ENCODE results near the gene OR8B2. TPM values are rescaled to one million over a fixed set of nuclear protein-coding genes. Genes with fewer than 3 reads are reported as not detected.

Gene OR8B2
- total RNA-seq, 1 experiment from 2014 or later, result not detected

- H3K36me3 ChIP-seq (ENCODE audit: control insufficient read depth in 1 of 2, insufficient read depth in 2 of 2, low read length in 2 of 2), result no peaks in the 10 kb centered on the region
- no peaks in the 10 kb centered on the region for H4K20me1 ChIP-seq (ENCODE audit: insufficient read depth)
- CTCF ChIA-PET, result no interaction called here
- DNase-seq (ENCODE audit: low read depth, low spot score), result no peak
- no peak overlapping the region for H3K4me2 ChIP-seq (ENCODE audit: low read length)
- RAD21 ChIA-PET (ENCODE audit: low non-redundant PET in 1 of 2, low total read pairs in 2 of 2, uncharacterized antibody in 2 of 2, unreplicated experiment in 2 of 2), result no interaction called here
- H3K9me3 ChIP-seq (ENCODE audit: control insufficient read depth in 1 of 2, insufficient read depth in 1 of 2, low read depth in 1 of 2, low read length in 2 of 2), result no peaks in the 10 kb centered on the region
- H3K4me1 ChIP-seq (ENCODE audit: control insufficient read depth in 1 of 2, insufficient read depth in 2 of 2, low read length in 2 of 2), result no peaks in the 10 kb centered on the region
- no peaks in the 10 kb centered on the region for H3K79me2 ChIP-seq (ENCODE audit: insufficient read depth, low read length)
- H3K4me3 ChIP-seq (replicated peaks in 1 of 2; ENCODE audit: low read depth in 1 of 2, low read length in 2 of 2), result no peak overlapping the region
- no TSS peak for BruUV-seq (replicated peaks)
- no peak overlapping the region for H3K27ac ChIP-seq (ENCODE audit: low read depth, low read length)
- no peak for ATAC-seq
- no peak overlapping the region for H3K9ac ChIP-seq (ENCODE audit: low read length)
- no peak overlapping the region for H2AFZ ChIP-seq (ENCODE audit: low read depth, low read length, poor library complexity, severe bottlenecking)
- peaks cover 14% of the 10 kb centered on the region; the same call in 1 of the 2 replicates for H3K27me3 ChIP-seq (ENCODE audit: insufficient read depth, low read length)
- intact Hi-C loops (cut with micrococcal nuclease), result no loop called here
- POLR2A ChIA-PET, result no interaction called here
- H3K9me2 ChIP-seq (ENCODE audit: insufficient read depth), result no peaks in the 10 kb centered on the region
- TF ChIP-seq ZNF274 (IDR thresholded peaks at IDR 0.05; ENCODE audit: low read depth, low read length), result no peak
- TF ChIP-seq EZH2 (IDR thresholded peaks at IDR 0.05), result no peak
- TF ChIP-seq REST (IDR thresholded peaks at IDR 0.05; ENCODE audit: low read depth), result no peak
- TF ChIP-seq SP1 (IDR thresholded peaks at IDR 0.05; ENCODE audit: low read depth), result no peak
- TF ChIP-seq CTCF (IDR thresholded peaks at IDR 0.05 in 2 of 3, conservative IDR thresholded peaks at IDR 0.05 in 1 of 3; ENCODE audit: borderline replicate concordance in 1 of 3, insufficient read depth in 1 of 3, low read depth in 2 of 3, low read length in 2 of 3), result no peak
- TF ChIP-seq JUND (IDR thresholded peaks at IDR 0.05), result no peak
- no peak for TF ChIP-seq ZFX (IDR thresholded peaks at IDR 0.05)
- no peak for TF ChIP-seq RAD21 (IDR thresholded peaks at IDR 0.05; ENCODE audit: low read depth)
- TF ChIP-seq POLR2AphosphoS5 (IDR thresholded peaks at IDR 0.05; ENCODE audit: low read depth, low read length), result no peak
- TF ChIP-seq ATF3 (IDR thresholded peaks at IDR 0.05), result no peak
- no peak for TF ChIP-seq POLR2A (IDR thresholded peaks at IDR 0.05; ENCODE audit: borderline replicate concordance, extremely low read depth, insufficient read depth, insufficient read length)
- no peak for TF ChIP-seq SRF (IDR thresholded peaks at IDR 0.05; ENCODE audit: low read depth)
- no peak for TF ChIP-seq FOSL1 (IDR thresholded peaks at IDR 0.05; ENCODE audit: low read depth)
- no peak for TF ChIP-seq EZH2phosphoT487 (IDR thresholded peaks at IDR 0.05; ENCODE audit: borderline replicate concordance)
Observed at GRCh38 chr11:124340142-124340447, 44.2 kb downstream of the OR8B2 start.

Data from HCT116 (cell line).